CD8-positive, alpha-beta memory T cell (primary cell): ENCODE data around the gene KRT6B. TPM values are rescaled to one million over a fixed set of nuclear protein-coding genes. Genes with fewer than 3 reads are reported as not detected.

Source experiments
- CTCF ChIA-PET: fragments of 350-600 bp; sonication (Branson Sonifier 250); formaldehyde crosslinking; loops from one replicate; lab custom pipeline; 2021; ENCODE audit warnings: antibody characterized with exemption; lab: Charles Lee
- POLR2A ChIA-PET: fragments of 350-600 bp; sonication (Branson Sonifier 250); formaldehyde crosslinking; loops from one replicate; lab custom pipeline; 2021; ENCODE audit warnings: antibody characterized with exemption; lab: Charles Lee
- DNase-seq, 5 donors: peaks; one replicate each; pipeline versions ENCODE4 v3.0.0 to v3.0.0-alpha.2; 2020 to 2022; ENCODE audit warnings: mixed read lengths in 1 of 5
- H3K27ac ChIP-seq: one replicate; pipeline ENCODE4 v1.7.0; 2013; ENCODE audit warnings: low read depth, mild to moderate bottlenecking, low read length, moderate library complexity
- H3K27me3 ChIP-seq: 2 replicates; pipeline ENCODE4 v1.7.0; 2013; ENCODE audit warnings: low read length, mild to moderate bottlenecking; ENCODE audit not compliant: insufficient read depth, poor library complexity, severe bottlenecking
- H3K36me3 ChIP-seq: 2 replicates; pipeline ENCODE4 v1.7.0; 2013; ENCODE audit warnings: mild to moderate bottlenecking, low read length, moderate library complexity; ENCODE audit not compliant: insufficient read depth
- H3K4me1 ChIP-seq: 2 replicates; pipeline ENCODE4 v1.7.0; 2013; ENCODE audit warnings: mild to moderate bottlenecking, low read length, moderate library complexity; ENCODE audit not compliant: insufficient read depth
- H3K4me3 ChIP-seq: 2 replicates; pipeline ENCODE4 v1.7.0; 2013; ENCODE audit warnings: mild to moderate bottlenecking, low read length
- H3K9me3 ChIP-seq: 2 replicates; pipeline ENCODE4 v1.7.0; 2013; ENCODE audit warnings: mild to moderate bottlenecking, low read length
- H3K27ac Mint-ChIP-seq, 8 donors: one replicate each; pipeline ENCODE4 v1.8.0; 2020 to 2021; ENCODE audit warnings: mixed read lengths in 8 of 8, mild to moderate bottlenecking in 6 of 8, inconsistent platforms in 3 of 8, moderate library complexity in 3 of 8
- H3K27me3 Mint-ChIP-seq, 2 donors: one replicate each; pipeline ENCODE4 v1.8.0; 2020 to 2021; ENCODE audit warnings: mixed read lengths in 2 of 2, mild to moderate bottlenecking in 1 of 2, moderate library complexity in 1 of 2
- H3K36me3 Mint-ChIP-seq, 3 donors: one replicate each; pipeline ENCODE4 v1.8.0; 2020 to 2021; ENCODE audit warnings: mixed read lengths in 3 of 3, inconsistent platforms in 1 of 3, mild to moderate bottlenecking in 1 of 3
- H3K4me1 Mint-ChIP-seq, 3 donors: one replicate each; pipeline ENCODE4 v1.8.0; 2020 to 2021; ENCODE audit warnings: mixed read lengths in 3 of 3, inconsistent platforms in 1 of 3, mild to moderate bottlenecking in 1 of 3
- H3K4me3 Mint-ChIP-seq, 7 donors: one replicate each; pipeline ENCODE4 v1.8.0; 2020 to 2021; ENCODE audit warnings: mixed read lengths in 7 of 7, mild to moderate bottlenecking in 6 of 7, moderate library complexity in 4 of 7, inconsistent platforms in 2 of 7
- H3K9me3 Mint-ChIP-seq, 5 donors: one replicate each; pipeline ENCODE4 v1.8.0; 2020 to 2022; ENCODE audit warnings: mixed read lengths in 5 of 5, mild to moderate bottlenecking in 3 of 5, moderate library complexity in 2 of 5, inconsistent platforms in 1 of 5
- polyA plus RNA-seq: library from polyadenylated mRNA; unstranded; fragments of 300-500 nt; fragmentation: Illumina TruSeq; gene quantifications from one replicate; pipeline ENCODE4 v1.2.3, GENCODE V29; 2021
- total RNA-seq, 2 experiments: library from RNA; stranded (reverse); gene quantifications; one replicate each; pipeline ENCODE4 v1.2.3, GENCODE V29; 2021

Gene KRT6B
- total and polyA plus RNA-seq, 3 experiments from 2014 or later, result not detected

- ChIA-PET POLR2A (no interaction called here), CTCF (no interaction called here)
- H3K27me3 Mint-ChIP-seq, result peaks cover 11 to 58% of the 10 kb centered on the region in 2 donors
- H3K4me3 ChIP-seq, result no peak overlapping the region
- H3K4me1 ChIP-seq, result no peaks in the 10 kb centered on the region
- H3K4me1 Mint-ChIP-seq, result no peaks in the 10 kb centered on the region
- H3K4me3 Mint-ChIP-seq, result no peak overlapping the region
- no peak overlapping the region for H3K27ac Mint-ChIP-seq
- no peaks in the 10 kb centered on the region for H3K9me3 ChIP-seq
- H3K36me3 ChIP-seq, result no peaks in the 10 kb centered on the region
- H3K27ac ChIP-seq, result no peak overlapping the region
- no peaks in the 10 kb centered on the region for H3K27me3 ChIP-seq
- no peaks in the 10 kb centered on the region for H3K36me3 Mint-ChIP-seq
- DNase-seq, result no peak
- no peaks in the 10 kb centered on the region for H3K9me3 Mint-ChIP-seq
Measured at GRCh38 chr12:52438305-52439301, 13.3 kb downstream of the KRT6B start.

DNA sequence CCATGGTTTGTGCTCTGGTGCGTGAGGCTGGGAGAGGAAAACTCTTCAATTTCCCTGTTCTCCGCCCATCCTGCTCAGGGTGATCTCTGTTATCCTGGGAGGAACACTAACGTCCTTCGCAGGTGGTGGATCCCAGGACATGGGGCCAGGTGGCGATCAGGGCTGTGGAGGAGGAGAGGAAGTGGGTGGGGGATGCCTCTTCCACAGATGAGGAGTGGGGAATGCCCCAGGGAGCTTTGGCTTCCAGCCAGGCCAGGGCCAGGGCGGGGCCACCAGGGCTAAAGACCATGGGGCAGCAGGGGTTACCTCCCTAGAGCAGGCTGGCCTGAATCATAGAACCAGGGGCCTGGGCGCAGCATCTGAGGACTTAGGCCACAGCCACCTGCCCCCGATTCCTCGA lies 14.4 kb downstream of the KRT6B start:
- H3K4me1 ChIP-seq, result no peaks in the 10 kb centered on the region
- H3K9me3 Mint-ChIP-seq, result no peaks in the 10 kb centered on the region
- no peaks in the 10 kb centered on the region for H3K36me3 Mint-ChIP-seq
- POLR2A ChIA-PET, result no interaction called here
- H3K4me3 Mint-ChIP-seq, result no peak overlapping the region
- no peaks in the 10 kb centered on the region for H3K27me3 ChIP-seq
- no peaks in the 10 kb centered on the region for H3K36me3 ChIP-seq
- no peaks in the 10 kb centered on the region for H3K9me3 ChIP-seq
- H3K4me3 ChIP-seq, result no peak overlapping the region
- CTCF ChIA-PET, result no interaction called here
- no peak for DNase-seq
- H3K4me1 Mint-ChIP-seq, result no peaks in the 10 kb centered on the region
- H3K27ac Mint-ChIP-seq, result no peak overlapping the region
- H3K27me3 Mint-ChIP-seq, result peaks cover 15 to 58% of the 10 kb centered on the region in 2 donors
- H3K27ac ChIP-seq, result no peak overlapping the region

GRCh38 chr12:52436828-52437474 lies 15.0 kb downstream of the KRT6B start:
- DNase-seq, result no peak
- Mint-ChIP-seq H3K9me3 (no peaks in the 10 kb centered on the region), H3K27ac (peak overlapping the region in 1 of 8 donors; percentile 38), H3K36me3 (no peaks in the 10 kb centered on the region), H3K4me1 (no peaks in the 10 kb centered on the region), H3K4me3 (no peak overlapping the region), H3K27me3 (peaks cover 17 to 58% of the 10 kb centered on the region in 2 donors)
- H3K9me3 ChIP-seq, result no peaks in the 10 kb centered on the region
- H3K4me1 ChIP-seq, result no peaks in the 10 kb centered on the region
- H3K4me3 ChIP-seq, result no peak overlapping the region
- H3K36me3 ChIP-seq, result no peaks in the 10 kb centered on the region
- no peaks in the 10 kb centered on the region for H3K27me3 ChIP-seq
- no peak overlapping the region for H3K27ac ChIP-seq
- POLR2A ChIA-PET, result no interaction called here
- CTCF ChIA-PET, result no interaction called here

DNA sequence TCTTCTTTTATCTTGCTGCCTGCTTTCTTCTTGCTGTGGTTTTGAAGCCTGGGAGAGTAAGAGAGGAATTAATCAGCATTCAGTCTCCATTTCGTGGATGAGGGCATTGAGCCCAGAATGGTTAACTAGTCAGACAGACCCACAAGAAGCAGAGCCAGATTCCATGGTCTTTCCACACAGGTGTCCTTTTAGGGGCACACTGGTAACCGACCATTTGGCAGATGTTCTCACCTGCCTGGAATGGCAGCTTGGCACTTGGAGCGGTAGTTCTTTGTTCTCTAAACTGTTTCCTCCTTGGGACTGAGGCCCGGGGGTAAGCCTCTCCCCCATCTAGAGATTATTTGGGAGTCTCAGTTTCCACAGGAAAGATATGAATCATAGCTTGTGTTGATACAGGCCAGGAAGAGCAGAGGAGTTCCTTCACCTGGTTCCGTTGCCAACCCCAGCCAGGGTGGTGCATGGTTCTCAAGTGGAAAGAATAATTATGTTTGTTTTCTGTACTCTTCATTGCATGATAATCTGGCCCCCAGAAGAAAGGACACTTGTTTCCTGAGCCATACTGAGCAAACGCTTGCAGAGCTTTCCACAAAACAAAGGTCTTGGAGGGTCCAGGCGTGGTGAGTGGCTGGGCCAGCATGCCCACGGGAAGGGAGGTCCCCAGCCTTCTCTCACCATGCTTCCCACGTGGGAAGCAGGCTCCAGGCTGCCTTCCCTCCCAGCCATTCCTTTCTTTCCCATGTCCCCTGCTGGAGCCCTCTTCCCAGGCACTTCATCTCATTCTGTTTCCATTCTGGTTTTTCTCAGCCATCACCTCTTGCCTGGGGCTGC lies 15.7 kb downstream of the KRT6B start:
- POLR2A ChIA-PET, result no interaction called here
- Histone ChIP-seq H3K27me3 (peaks cover 7% of the 10 kb centered on the region), H3K4me3 (no peak overlapping the region), H3K4me1 (no peaks in the 10 kb centered on the region), H3K9me3 (no peaks in the 10 kb centered on the region), H3K36me3 (no peaks in the 10 kb centered on the region), H3K27ac (no peak overlapping the region)
- H3K9me3 Mint-ChIP-seq, result no peaks in the 10 kb centered on the region
- no peak for DNase-seq
- peak overlapping the region in 1 of 8 donors; percentile 38 for H3K27ac Mint-ChIP-seq
- H3K4me1 Mint-ChIP-seq, result no peaks in the 10 kb centered on the region
- peaks cover 20 to 55% of the 10 kb centered on the region in 2 donors for H3K27me3 Mint-ChIP-seq
- H3K4me3 Mint-ChIP-seq, result no peak overlapping the region
- H3K36me3 Mint-ChIP-seq, result no peaks in the 10 kb centered on the region
- CTCF ChIA-PET, result no interaction called here

DNA sequence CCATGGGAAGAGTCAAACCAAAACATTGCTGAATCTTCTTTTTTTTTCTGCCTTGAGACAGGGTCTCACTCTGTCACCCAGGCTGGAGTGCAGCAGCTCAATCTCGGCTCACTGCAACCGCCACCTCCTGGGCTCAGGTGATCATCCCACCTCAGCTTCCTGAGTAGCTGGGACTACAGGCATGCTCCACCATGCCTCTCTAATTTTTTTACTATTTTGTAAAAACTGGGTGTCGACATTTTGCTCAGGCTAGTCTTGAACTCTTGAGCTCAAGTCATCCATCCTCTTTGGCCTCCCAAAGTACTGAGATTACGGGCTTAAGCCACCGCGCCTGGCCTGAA lies 16.3 kb downstream of the KRT6B start:
- Mint-ChIP-seq H3K36me3 (no peaks in the 10 kb centered on the region), H3K4me3 (no peak overlapping the region), H3K27me3 (peaks cover 20 to 55% of the 10 kb centered on the region in 2 donors), H3K4me1 (no peaks in the 10 kb centered on the region), H3K9me3 (no peaks in the 10 kb centered on the region), H3K27ac (no peak overlapping the region)
- Histone ChIP-seq H3K4me3 (no peak overlapping the region), H3K27ac (no peak overlapping the region), H3K9me3 (no peaks in the 10 kb centered on the region), H3K36me3 (no peaks in the 10 kb centered on the region), H3K4me1 (no peaks in the 10 kb centered on the region), H3K27me3 (peaks cover 11% of the 10 kb centered on the region)
- no peak for DNase-seq
- POLR2A ChIA-PET, result no interaction called here
- CTCF ChIA-PET, result no interaction called here

GRCh38 chr12:52434760-52435530 lies 17.0 kb downstream of the KRT6B start:
- Mint-ChIP-seq H3K4me1 (no peaks in the 10 kb centered on the region), H3K36me3 (no peaks in the 10 kb centered on the region), H3K4me3 (no peak overlapping the region), H3K9me3 (no peaks in the 10 kb centered on the region), H3K27ac (no peak overlapping the region), H3K27me3 (peaks cover 17 to 58% of the 10 kb centered on the region in 2 donors)
- no peak for DNase-seq
- POLR2A ChIA-PET, result no interaction called here
- CTCF ChIA-PET, result no interaction called here
- Histone ChIP-seq H3K27me3 (peaks cover 11% of the 10 kb centered on the region), H3K9me3 (no peaks in the 10 kb centered on the region), H3K4me3 (no peak overlapping the region), H3K4me1 (no peaks in the 10 kb centered on the region), H3K27ac (no peak overlapping the region), H3K36me3 (no peaks in the 10 kb centered on the region)

DNA sequence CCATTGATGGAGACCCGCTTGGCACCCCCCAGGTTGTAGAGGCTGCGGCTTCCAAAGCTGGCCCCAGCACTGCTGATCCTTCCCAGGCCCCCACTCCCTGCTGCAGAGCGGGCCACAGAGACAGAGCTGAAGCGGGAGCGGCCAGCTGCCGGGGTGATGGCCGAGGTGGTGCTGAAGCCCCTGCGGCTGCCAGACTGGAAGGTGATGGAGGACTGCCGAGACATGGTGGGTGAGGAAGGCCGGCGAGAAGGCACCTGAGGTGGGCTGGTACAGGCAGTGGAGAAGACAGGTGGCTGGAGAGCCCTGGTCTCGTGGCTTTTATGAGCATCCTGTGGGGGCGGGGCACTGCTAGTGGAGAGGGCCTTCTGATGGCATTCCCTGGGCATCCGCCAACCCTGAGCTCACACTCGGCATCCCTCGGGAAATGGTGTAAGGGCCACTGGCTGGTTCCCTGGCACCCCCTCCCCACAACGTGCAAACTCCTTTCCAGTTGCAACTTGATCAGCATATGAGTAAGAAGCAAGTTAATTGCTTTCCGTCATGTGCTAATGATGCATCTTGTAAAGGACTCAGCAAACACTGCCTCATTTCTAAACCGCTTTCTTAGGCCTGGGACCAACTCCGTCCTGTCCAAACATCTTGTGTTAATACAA lies 17.7 kb downstream of the KRT6B start, which contains the start of gene KRT75:
Gene KRT75 (minus strand): TSS at position 291 of the 653 bp plus-strand sequence. CDS start 67 bp downstream, at position 224.
- no peak within 1 kb of the TSS for H3K27ac ChIP-seq
- ChIA-PET CTCF (no interaction called here), POLR2A (no interaction called here)
- no peak within 1 kb of the TSS for H3K4me3 Mint-ChIP-seq
- no peak for DNase-seq
- H3K9me3 ChIP-seq, result no peaks in the 10 kb centered on the region
- H3K27me3 Mint-ChIP-seq, result peaks cover 15 to 59% of the 10 kb centered on the region in 2 donors
- H3K36me3 ChIP-seq, result no peaks in the 10 kb centered on the region
- H3K36me3 Mint-ChIP-seq, result no peaks in the 10 kb centered on the region
- peaks cover 11% of the 10 kb centered on the region for H3K27me3 ChIP-seq
- no peaks in the 10 kb centered on the region for H3K9me3 Mint-ChIP-seq
- no peaks in the 10 kb centered on the region for H3K4me1 Mint-ChIP-seq
- H3K27ac Mint-ChIP-seq, result no peak within 1 kb of the TSS
- H3K4me1 ChIP-seq, result no peaks in the 10 kb centered on the region
- H3K4me3 ChIP-seq, result no peak within 1 kb of the TSS
